Measurements from ENCODE around the gene PUM1.
"Not testable (repeated sequence)": the region's sequence is repeated elsewhere in the genome, so short reads cannot be mapped to it uniquely, and the experiment has no call there.

The PUM1 gene

DNA sequence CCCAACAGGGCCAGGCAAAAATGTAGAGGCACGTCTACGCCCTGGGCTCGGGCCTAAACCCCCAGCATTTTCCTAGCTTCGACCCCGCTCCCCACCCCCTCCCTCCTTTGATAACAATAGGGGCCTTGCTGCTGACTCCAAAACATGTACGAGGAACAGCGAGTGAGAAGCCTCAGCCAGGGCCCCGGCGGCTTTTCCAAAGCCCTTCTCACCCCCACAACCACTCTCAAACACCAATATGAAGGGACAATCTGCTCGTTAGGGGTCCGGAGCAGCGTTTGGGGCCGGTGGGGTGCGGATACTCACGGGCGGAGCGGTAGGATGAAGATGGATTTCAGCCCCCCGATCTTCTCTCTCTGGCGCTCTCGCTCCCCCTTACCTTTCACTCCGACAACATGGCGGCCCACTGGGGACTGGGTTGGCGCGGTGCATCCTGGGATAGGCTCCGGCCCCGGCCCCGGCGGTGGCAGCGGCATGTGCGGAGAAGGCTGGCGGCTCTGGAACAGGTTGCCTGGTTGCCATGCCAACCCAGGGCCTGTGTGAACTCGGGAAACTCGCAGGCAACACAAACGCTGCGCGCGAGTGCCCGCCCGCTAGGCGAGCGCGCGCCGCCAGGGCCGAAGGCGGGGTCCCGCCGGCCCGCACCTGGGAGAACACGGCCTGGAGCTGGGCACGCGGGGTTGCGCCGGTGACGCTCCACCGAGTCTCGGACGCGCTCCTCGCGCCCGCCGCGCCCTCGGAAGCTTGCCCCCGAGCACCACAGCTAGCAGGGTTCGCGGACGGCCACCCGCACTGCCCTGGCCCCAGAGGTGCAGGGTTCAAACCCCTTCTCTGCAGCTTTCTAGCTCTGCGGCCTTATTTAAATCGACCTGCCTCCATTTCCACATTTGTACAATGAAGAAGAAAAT lies at the start of gene PUM1:
PUM1 (minus strand) TSS at position 408 of the 908 bp plus-strand sequence. CDS start 6,151 bp downstream, outside the sequence.
- DNase-seq (ENCODE audit: low read depth, low spot score): peak; percentile 96

- DNase-seq (ENCODE audit: low read depth, low spot score): no peak
Observed at GRCh38 chr1:31112266-31112935, 46.9 kb upstream of the PUM1 start.

- DNase-seq (ENCODE audit: low read depth, low spot score): no peak
Observed at GRCh38 chr1:31111290-31111951, 45.9 kb upstream of the PUM1 start.

DNA sequence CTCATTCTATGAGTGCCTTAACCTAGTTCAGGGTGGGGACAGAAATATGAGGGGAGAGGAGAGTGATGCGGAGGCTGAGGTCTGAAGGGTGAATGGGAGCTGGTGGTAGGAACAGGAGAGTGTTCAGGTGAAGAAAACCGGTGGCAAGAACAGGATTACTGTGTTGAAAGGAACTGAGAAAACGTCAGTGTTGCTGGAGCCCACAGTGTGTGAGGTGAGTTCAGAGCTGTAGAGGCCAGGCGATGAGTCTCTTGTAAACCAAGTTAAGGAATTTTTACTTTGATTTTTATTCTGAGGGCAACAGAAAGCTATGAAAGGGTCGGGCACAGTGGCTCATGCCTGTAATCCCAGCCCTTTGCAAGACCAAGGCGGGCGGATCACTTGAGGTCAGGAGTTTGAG lies 45.3 kb upstream of the PUM1 start:
- no peak for DNase-seq (ENCODE audit: low read depth, low spot score)

- DNase-seq (ENCODE audit: low read depth, low spot score): no peak
Observed at GRCh38 chr1:31108861-31109260, 43.3 kb upstream of the PUM1 start.

DNA sequence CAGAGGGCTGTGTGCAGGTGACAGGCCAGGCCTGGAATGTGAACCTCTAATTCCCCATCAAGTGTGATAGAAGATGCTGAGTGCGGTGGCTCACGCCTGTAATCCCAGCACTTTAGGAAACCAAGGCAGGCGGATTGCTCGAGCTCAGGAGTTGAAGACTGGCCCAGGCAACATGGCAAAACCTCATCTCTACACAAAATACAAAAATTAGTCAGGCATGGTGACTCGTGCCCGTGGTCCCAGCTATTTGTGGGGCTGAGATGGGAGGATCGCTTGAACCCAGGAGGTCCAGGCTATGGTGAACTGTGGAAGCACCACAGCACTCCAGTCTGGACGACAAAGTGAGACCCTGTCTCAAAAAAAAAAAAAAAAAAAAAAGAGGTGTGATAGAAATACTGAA lies 40.1 kb upstream of the PUM1 start:
- no peak for DNase-seq (ENCODE audit: low read depth, low spot score)

- no peak for DNase-seq (ENCODE audit: low read depth, low spot score)
Observed at GRCh38 chr1:31102501-31102950, 37.0 kb upstream of the PUM1 start.

DNA sequence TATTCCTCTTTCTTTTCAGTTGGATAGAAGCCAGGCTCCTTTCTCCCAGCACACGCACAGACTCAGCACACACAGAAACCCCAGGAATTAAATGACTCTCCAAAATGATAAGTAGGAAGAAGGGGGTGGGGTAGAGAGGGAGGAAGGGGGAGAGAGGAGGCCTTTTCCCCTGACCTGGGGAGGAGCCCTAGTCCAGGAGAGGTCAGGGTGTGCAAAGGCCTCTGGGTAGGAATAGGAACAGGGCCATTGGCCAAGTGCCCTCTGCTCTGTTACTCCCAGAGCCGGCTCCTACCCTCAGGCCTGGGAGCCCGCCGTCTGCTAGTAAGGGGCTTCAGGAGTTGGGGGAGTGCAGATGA lies 35.6 kb upstream of the PUM1 start:
- DNase-seq (ENCODE audit: low read depth, low spot score): no peak

GRCh38 chr1:31099293-31100032 lies 33.9 kb upstream of the PUM1 start:
- DNase-seq (ENCODE audit: low read depth, low spot score): no peak

DNA sequence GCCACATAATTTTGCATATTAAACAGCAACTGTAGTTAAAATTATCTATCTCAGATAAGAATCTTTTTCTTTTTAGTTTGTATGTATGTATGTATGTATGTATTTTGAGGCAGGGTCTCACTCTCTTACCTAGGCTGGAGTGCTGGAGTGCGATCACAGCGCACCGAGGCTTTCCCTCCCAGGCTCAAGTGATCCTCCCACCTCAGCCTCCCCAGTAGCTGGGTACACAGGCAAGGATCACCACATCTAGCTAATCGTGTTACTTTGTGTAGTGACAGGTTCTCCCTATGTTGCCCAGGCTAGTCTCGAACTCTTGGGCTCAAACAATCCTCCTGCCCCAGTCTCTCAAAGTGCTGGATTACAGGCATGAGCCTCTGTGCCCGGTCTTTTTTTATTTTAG lies 30.5 kb upstream of the PUM1 start:
- no peak for DNase-seq (ENCODE audit: low read depth, low spot score)

DNA sequence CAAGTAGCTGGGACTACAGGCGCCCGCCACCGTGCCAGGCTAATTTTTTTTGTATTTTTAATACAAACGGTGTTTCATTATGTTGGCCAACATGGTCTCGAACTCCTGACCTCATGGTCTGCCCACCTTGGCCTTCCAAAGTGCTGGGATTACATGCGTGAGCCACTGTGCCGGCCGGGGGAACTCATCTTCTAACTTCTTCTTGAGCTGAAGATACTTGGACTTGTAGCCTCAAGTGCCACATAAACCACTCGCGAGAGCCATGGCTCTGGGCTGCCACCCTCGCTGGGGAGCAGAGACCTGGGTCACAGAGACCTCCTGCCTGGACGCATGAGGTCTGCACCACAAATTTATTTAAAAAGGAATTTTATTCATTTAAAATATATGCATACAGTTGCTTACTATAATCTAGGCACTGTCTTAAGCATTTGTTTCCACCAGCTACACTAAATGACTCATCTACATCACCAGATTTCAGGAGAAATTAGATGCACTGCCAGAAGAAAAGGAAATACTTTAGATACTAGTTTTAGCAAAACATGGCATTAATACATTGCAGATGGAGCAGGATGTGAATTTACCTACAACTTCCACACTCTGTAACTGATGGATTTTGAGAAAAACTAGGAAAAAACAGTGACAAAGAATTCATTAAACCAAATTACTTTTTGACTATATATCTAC lies 29.9 kb upstream of the PUM1 start:
- no peak for DNase-seq (ENCODE audit: low read depth, low spot score)

DNA sequence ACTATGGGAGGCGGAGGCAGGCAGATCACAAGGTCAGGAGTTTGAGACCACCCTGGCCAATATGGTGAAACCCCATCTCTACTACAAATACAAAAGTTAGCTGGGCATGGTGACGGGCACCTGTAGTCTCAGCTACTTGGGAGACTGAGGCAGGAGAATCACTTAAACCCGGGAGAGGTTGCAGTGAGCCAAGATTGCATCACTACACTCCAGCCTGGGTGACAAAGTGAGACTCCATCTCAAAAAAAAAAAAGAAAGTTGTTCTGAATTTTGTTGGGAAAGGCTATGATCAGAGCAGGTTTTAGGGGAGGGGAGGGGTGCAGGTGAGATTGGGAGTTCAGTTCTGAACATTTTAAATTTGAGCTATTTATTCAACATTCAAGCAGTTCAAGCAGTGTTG lies 22.6 kb upstream of the PUM1 start:
- DNase-seq (ENCODE audit: low read depth, low spot score): not testable (repeated sequence)

DNA sequence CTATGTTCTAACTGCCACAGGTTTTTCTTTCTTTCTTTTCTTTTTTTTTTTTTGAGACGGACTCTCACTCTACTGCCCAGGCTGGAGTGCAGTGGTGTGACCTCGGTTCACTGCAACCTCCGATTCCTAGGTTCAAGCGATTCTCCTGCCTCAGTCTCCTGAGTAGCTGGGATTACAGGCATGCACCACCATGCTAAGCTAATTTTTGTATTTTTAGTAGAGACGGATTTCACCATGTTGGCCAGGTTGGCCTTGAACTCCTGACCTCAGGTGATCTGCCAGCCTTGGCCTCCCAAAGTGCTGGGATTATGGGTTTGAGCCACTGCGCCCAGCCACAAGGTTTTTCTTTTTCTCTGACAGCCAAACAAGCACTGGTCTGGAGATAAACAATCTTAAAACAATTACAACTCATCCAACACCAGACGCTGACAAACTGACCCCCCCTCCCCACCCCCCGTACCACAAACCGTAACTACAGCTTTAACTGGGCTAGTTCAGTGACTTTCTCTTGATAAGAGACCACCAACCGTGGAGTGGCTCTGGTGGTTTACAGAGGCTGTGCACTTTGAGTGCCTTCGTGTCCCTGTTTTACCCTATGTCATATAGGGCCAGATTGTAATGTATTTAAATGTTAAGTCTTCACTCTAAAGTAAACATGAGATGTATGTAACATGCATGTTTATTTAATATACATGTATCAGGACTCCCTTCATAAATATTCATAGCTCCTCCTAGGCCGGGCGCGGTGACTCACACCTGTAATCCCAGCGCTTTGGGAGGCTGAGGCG lies 19.5 kb upstream of the PUM1 start:
- DNase-seq (ENCODE audit: low read depth, low spot score): no peak

GRCh38 chr1:31082385-31082784 lies 16.9 kb upstream of the PUM1 start:
- no peak for DNase-seq (ENCODE audit: low read depth, low spot score)

GRCh38 chr1:31073044-31073443 lies 7.5 kb upstream of the PUM1 start:
- DNase-seq (ENCODE audit: low read depth, low spot score): no peak

GRCh38 chr1:31072304-31072746 lies 6.8 kb upstream of the PUM1 start:
- no peak for DNase-seq (ENCODE audit: low read depth, low spot score)

DNA sequence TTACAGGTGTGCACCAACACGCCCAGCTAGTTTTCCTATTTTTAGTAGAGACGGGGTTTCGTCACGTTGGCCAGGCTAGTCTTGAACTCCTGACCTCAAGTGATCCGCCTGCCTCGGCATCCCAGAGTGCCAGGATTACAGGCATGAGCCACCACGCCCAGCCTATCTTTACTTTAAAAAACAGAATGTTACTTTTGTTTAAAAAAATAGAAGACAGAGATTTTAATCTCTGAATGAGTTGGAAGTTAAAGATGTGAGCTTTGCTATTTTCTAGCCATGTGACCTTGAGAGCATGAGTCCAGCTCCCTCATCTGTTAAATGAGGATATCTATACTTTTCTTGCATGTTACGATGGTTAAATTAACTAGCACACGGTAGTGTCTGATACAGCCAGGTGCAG lies 3.9 kb upstream of the PUM1 start:
- DNase-seq (ENCODE audit: low read depth, low spot score): no peak

DNA sequence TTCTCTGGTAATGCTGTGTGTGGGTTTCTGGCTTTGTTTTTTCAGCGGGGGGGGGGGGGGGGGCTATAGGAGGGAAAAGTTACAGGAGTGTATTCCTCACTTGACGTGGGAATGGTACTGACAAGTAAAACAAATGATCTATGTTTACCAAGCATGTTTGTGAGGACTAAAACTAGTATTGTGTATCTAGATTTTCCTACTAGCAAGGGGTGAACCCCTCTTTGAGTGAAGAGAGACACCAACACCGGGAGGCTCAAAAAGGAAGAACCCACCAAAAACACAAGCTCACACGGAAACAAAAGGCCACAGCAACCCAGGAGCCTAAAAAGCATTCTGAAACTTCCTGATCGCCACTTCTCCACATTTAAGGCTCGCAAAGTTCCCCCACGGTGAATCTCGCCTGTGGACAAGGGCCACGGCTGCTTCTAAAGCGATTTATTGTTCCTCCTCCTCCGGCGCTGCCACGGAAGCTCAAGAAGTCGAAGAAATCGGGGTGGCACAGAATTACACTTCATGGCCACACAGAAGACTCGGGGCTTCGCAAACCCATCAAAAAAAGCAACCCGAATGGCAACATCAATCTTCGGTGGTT lies 703 bp downstream of the PUM1 start:
- DNase-seq (ENCODE audit: low read depth, low spot score): no peak

DNA sequence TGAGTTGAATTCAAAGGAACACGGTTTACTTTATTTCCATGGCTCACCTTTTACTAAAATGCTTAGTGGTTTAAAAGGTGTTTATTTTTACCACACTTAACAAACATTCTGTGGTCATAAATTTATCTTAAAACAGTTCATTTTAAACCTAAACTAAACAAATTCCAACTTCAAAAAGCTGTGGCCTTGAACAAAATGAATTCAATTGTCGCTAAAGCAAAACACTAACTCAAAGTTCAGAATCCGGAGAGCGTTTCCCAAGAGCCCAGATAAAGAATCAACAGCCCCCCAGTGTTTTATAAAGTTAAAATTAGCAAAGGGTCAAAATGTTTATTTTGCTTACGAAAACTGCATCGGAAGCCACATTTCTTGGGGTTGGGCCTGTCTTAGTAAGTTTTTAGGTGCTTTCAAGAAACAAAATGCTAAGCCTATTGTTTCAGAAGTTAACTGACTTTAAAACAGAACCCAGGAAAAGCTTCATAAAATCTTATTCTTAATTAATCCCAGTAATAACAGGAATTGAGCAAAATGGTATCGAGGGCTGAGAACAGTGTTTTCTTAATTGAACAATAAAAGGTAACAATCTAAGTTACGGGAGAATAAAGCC lies 1.3 kb downstream of the PUM1 start:
- no peak for DNase-seq (ENCODE audit: low read depth, low spot score)
